NB4 (cell line): ENCODE measurements around the gene SMCHD1.

Experiments
- DNase-seq: peaks from one replicate; pipeline ENCODE4 v3.0.0; 2010; ENCODE audit warnings: low read depth
- H3K4me3 ChIP-seq: one replicate; pipeline ENCODE4 v1.5.1; 2011; ENCODE audit warnings: mild to moderate bottlenecking, low read depth, low read length, moderate library complexity
- MYC ChIP-seq: IDR thresholded peaks from 2 replicates; pipeline ENCODE4 v1.6.1; 2011; ENCODE audit warnings: low read depth, low read length
- POLR2A ChIP-seq: IDR thresholded peaks from 2 replicates; pipeline ENCODE4 v1.6.1; 2011; ENCODE audit warnings: mild to moderate bottlenecking; ENCODE audit not compliant: insufficient read length; ENCODE audit errors: extremely low read depth
- TF ChIP-seq, protein P1 (sequence below): IDR thresholded peaks from 2 replicates; pipeline ENCODE4 v1.6.1; 2011; ENCODE audit warnings: low read depth, low read length
- TF ChIP-seq, protein P2 (sequence below): IDR thresholded peaks from one replicate; pipeline ENCODE4 v1.5.1; 2012; ENCODE audit warnings: low read depth, low read length

The SMCHD1 gene

DNA sequence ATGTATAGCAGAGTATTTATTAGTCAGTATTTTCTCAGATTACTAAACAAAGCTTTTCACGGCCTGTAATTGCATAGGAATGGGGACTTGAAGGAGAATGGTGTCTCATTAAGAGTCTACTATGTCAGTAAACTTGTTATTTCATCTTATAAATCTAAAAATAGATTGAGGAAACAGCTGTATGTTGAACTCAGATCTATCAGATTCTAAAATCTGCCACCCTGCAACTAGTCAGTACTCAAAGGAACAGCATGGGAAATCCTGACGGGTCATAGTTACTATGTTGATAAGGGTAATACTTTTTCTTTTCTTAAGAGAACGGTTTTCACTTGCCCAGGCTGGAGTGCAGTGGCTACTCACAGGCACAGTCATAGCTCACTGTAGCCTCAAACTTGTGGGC, 121.1 kb downstream of the SMCHD1 start:
- no peak for TF ChIP-seq POLR2A
- TF ChIP-seq, protein P1, sequence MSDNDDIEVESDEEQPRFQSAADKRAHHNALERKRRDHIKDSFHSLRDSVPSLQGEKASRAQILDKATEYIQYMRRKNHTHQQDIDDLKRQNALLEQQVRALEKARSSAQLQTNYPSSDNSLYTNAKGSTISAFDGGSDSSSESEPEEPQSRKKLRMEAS = no peak
- TF ChIP-seq MYC = no peak
- TF ChIP-seq, protein P2, sequence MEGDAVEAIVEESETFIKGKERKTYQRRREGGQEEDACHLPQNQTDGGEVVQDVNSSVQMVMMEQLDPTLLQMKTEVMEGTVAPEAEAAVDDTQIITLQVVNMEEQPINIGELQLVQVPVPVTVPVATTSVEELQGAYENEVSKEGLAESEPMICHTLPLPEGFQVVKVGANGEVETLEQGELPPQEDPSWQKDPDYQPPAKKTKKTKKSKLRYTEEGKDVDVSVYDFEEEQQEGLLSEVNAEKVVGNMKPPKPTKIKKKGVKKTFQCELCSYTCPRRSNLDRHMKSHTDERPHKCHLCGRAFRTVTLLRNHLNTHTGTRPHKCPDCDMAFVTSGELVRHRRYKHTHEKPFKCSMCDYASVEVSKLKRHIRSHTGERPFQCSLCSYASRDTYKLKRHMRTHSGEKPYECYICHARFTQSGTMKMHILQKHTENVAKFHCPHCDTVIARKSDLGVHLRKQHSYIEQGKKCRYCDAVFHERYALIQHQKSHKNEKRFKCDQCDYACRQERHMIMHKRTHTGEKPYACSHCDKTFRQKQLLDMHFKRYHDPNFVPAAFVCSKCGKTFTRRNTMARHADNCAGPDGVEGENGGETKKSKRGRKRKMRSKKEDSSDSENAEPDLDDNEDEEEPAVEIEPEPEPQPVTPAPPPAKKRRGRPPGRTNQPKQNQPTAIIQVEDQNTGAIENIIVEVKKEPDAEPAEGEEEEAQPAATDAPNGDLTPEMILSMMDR = no peak
- DNase-seq = no peak
- no peak overlapping the region for H3K4me3 ChIP-seq

DNA sequence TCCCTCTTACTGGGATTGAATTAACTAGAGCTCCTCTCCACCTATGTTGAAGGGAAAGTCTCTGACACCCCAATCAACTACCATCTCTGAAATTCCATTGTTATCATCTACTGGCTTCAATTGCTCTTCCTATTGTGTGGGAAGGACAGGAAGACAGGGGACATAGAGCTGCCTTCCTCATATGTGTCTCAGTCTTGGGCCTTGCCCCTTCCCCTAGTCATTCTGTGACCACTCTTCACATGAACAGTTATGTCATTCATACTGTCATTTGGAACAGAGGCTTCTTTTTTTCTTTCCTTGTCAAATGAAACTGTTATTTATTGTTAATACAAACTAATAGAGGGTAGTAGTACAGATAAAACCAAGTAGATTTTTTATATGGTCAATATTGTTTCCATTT, 121.7 kb downstream of the SMCHD1 start:
- DNase-seq = no peak
- H3K4me3 ChIP-seq = no peak overlapping the region
- TF ChIP-seq MYC (no peak), POLR2A (no peak)
- TF ChIP-seq, protein P2 = no peak
- TF ChIP-seq, protein P1 = no peak

DNA sequence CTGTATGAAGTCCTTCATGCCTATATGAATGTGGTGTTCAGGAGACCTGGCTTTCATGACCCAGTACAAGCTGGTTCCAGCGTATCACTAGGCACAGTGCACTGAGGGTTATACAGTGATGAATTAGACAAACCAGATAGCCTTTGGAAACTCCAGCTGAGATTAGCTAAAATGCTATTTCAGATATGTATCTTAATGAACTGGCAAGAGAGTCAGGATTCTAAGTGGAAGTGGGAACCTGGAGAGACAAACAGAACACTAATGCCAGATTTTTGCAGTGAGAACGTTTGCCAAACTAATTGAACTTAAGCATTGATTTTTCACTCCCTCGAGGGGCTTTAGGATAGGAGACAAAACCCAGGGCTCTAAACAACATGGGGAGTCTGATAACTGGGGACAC, 125.2 kb downstream of the SMCHD1 start:
- TF ChIP-seq, protein P1 = no peak
- TF ChIP-seq POLR2A (no peak), MYC (no peak)
- TF ChIP-seq, protein P2 = no peak
- H3K4me3 ChIP-seq = no peak overlapping the region
- DNase-seq = no peak

DNA sequence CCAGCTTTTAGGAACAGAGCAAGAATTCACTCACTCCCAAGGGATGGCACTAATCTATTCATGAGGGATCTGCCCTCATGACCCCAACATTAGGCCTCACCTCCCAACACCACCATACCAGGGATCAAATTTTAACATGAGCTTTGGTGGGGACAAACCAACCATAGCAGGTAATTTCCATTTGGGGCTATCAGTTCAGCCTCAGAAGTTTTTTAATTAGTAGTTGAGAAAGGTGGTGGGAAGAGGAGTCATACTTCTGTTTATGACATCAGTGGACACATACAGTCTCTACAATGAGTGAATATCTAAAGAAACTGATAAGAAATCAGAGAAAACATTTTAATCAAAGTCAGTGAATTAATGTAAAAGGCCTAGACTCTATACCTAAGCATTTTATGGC, 131.7 kb downstream of the SMCHD1 start:
- TF ChIP-seq MYC = no peak
- TF ChIP-seq POLR2A = no peak
- TF ChIP-seq, protein P2 = no peak
- TF ChIP-seq, protein P1 = no peak
- DNase-seq = no peak
- no peak overlapping the region for H3K4me3 ChIP-seq

DNA sequence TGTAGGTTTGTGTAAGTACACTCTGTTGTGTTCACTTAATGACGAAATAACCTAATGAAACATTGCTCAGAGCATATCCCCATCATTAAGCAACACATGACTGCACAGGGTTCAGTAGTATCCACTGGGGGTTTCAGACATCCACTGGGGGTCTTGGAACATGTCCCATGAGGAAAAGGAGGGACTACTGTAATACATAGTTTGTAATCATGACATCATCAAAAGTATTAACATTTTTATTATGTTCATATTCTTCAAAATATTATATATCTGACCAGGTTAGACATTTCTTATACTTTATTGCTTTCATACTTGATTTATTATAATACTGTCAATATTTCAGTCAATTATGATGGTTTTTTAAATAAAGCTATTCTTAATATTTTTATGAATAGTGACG, 136.9 kb downstream of the SMCHD1 start:
- H3K4me3 ChIP-seq = no peak overlapping the region
- no peak for DNase-seq
- TF ChIP-seq MYC (no peak), POLR2A (no peak)
- TF ChIP-seq, protein P2 = no peak
- TF ChIP-seq, protein P1 = no peak

DNA sequence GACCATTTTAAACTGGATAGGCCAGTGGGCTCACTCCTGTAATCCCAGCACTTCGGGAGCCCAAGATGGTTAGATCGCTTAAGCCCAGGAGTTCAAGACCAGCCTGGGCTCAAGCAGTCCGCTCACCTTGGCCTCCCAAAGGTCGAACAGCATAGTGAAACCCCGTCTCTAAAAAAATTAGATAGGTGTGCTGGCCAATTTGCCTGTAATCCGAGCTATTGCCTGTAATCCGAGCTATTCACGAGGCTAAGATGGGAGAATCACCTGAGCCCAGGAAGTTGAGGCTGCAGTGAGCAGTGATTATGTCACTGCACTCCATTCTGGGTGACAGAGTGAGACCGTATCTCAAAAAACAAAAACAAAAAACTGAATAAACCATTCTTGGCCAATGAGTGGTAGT, 138.6 kb downstream of the SMCHD1 start:
- no peak overlapping the region for H3K4me3 ChIP-seq
- DNase-seq = no peak
- TF ChIP-seq, protein P2 = no peak
- no peak for TF ChIP-seq POLR2A
- TF ChIP-seq, protein P1 = no peak
- TF ChIP-seq MYC = no peak
